Measurements from ENCODE around the gene MS4A6A.

DNA sequence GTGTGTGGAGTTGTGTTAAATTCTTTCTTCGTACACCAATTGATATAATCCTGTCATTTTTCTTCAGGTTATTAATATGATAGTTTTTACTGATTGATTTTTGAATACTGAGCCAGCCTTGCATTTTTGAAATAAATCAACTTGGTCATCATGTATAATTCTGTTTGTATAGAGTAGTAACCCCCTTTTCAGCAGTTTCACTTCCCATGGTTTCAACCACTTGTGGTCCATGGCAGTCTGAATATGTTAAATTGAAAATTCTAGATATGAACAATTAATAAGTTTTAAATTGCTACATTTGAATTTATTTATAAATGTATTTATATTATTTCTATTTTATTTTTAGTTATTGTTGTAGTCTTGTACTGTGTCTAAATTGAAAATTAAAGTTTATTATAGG, 32.6 kb downstream of the MS4A6A start:
- TF ChIP-seq POLR2A (IDR thresholded peaks at IDR 0.05) = no peak
- TF ChIP-seq, protein P1, sequence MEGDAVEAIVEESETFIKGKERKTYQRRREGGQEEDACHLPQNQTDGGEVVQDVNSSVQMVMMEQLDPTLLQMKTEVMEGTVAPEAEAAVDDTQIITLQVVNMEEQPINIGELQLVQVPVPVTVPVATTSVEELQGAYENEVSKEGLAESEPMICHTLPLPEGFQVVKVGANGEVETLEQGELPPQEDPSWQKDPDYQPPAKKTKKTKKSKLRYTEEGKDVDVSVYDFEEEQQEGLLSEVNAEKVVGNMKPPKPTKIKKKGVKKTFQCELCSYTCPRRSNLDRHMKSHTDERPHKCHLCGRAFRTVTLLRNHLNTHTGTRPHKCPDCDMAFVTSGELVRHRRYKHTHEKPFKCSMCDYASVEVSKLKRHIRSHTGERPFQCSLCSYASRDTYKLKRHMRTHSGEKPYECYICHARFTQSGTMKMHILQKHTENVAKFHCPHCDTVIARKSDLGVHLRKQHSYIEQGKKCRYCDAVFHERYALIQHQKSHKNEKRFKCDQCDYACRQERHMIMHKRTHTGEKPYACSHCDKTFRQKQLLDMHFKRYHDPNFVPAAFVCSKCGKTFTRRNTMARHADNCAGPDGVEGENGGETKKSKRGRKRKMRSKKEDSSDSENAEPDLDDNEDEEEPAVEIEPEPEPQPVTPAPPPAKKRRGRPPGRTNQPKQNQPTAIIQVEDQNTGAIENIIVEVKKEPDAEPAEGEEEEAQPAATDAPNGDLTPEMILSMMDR (IDR thresholded peaks at IDR 0.05) = no peak

Data from tibial nerve (tissue), 3 donors.